Osteocyte (in vitro differentiated cells): ENCODE measurements around the gene RCC1. TPM values are rescaled to one million over a fixed set of nuclear protein-coding genes. Genes with fewer than 3 reads are reported as not detected.
"Not testable (repeated sequence)": the region's sequence is repeated elsewhere in the genome, so short reads cannot be mapped to it uniquely, and the experiment has no call there.

ENCODE experiments used
- DNase-seq: peaks from one replicate; pipeline ENCODE4 v3.0.0; 2021; ENCODE audit warnings: mixed read lengths; ENCODE audit not compliant: unreplicated experiment; ENCODE audit errors: extremely low spot score
- H3K27ac Mint-ChIP-seq: one replicate; pipeline ENCODE4 v1.8.0; 2021; ENCODE audit warnings: mild to moderate bottlenecking, mixed read lengths; ENCODE audit not compliant: unreplicated experiment
- H3K27me3 Mint-ChIP-seq: one replicate; pipeline ENCODE4 v1.8.0; 2021; ENCODE audit warnings: mixed read lengths; ENCODE audit not compliant: unreplicated experiment
- H3K36me3 Mint-ChIP-seq: one replicate; pipeline ENCODE4 v1.8.0; 2021; ENCODE audit warnings: mixed read lengths; ENCODE audit not compliant: unreplicated experiment
- H3K4me1 Mint-ChIP-seq: one replicate; pipeline ENCODE4 v1.8.0; 2021; ENCODE audit warnings: mixed read lengths; ENCODE audit not compliant: unreplicated experiment
- H3K4me3 Mint-ChIP-seq: one replicate; pipeline ENCODE4 v1.8.0; 2021; ENCODE audit warnings: mild to moderate bottlenecking, moderate library complexity, mixed read lengths; ENCODE audit not compliant: unreplicated experiment
- H3K9me3 Mint-ChIP-seq: one replicate; pipeline ENCODE4 v1.8.0; 2021; ENCODE audit warnings: mixed read lengths; ENCODE audit not compliant: unreplicated experiment
- total RNA-seq: library from RNA; stranded (reverse); gene quantifications from 2 replicates; pipeline ENCODE4 v1.2.1, GENCODE V29; 2021
- TF ChIP-seq, protein P1 (sequence below): fragments of 200-600 bp; sonication (generic); IDR thresholded peaks from 2 replicates; pipeline ENCODE4 v1.5.0; 2021; ENCODE audit warnings: antibody characterized with exemption, mild to moderate bottlenecking, moderate library complexity

RCC1 gene
- total RNA-seq, 1 donor from 2014 or later: 22.9 TPM

DNA sequence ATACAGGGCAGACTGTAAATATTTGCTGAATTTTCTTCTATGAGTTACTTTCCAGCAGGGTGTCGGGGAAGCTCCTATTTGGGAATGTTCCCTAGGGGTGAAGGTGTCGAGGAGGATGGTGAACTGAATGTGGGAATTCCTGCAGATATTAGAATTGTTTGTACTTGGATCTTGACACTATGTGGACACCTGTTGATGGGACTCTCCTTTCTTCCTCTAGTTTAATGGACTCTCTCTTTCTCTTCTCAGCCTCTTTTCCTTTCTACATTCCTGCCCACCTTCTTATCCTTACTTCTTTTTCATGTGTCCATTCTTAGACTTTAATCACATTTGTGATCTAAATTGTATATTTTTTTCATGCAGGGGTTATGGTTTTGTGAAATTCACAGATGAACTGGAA is 61.1 kb downstream of the RCC1 start:
- peaks cover 35% of the 10 kb centered on the region for H3K36me3 Mint-ChIP-seq
- H3K4me3 Mint-ChIP-seq: no peak overlapping the region
- no peak overlapping the region for H3K27ac Mint-ChIP-seq
- no peaks in the 10 kb centered on the region for H3K4me1 Mint-ChIP-seq
- no peak for DNase-seq
- no peaks in the 10 kb centered on the region for H3K9me3 Mint-ChIP-seq
- H3K27me3 Mint-ChIP-seq: no peaks in the 10 kb centered on the region
- TF ChIP-seq, protein P1, sequence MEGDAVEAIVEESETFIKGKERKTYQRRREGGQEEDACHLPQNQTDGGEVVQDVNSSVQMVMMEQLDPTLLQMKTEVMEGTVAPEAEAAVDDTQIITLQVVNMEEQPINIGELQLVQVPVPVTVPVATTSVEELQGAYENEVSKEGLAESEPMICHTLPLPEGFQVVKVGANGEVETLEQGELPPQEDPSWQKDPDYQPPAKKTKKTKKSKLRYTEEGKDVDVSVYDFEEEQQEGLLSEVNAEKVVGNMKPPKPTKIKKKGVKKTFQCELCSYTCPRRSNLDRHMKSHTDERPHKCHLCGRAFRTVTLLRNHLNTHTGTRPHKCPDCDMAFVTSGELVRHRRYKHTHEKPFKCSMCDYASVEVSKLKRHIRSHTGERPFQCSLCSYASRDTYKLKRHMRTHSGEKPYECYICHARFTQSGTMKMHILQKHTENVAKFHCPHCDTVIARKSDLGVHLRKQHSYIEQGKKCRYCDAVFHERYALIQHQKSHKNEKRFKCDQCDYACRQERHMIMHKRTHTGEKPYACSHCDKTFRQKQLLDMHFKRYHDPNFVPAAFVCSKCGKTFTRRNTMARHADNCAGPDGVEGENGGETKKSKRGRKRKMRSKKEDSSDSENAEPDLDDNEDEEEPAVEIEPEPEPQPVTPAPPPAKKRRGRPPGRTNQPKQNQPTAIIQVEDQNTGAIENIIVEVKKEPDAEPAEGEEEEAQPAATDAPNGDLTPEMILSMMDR: no peak

- no peak overlapping the region for H3K27ac Mint-ChIP-seq
- no peak overlapping the region for H3K4me3 Mint-ChIP-seq
- H3K27me3 Mint-ChIP-seq: no peaks in the 10 kb centered on the region
- TF ChIP-seq, protein P1: no peak
- no peak for DNase-seq
- H3K9me3 Mint-ChIP-seq: no peaks in the 10 kb centered on the region
- H3K36me3 Mint-ChIP-seq: peaks cover 27% of the 10 kb centered on the region
- H3K4me1 Mint-ChIP-seq: no peaks in the 10 kb centered on the region
Observed at GRCh38 chr1:28571911-28572310, 66.1 kb downstream of the RCC1 start.

DNA sequence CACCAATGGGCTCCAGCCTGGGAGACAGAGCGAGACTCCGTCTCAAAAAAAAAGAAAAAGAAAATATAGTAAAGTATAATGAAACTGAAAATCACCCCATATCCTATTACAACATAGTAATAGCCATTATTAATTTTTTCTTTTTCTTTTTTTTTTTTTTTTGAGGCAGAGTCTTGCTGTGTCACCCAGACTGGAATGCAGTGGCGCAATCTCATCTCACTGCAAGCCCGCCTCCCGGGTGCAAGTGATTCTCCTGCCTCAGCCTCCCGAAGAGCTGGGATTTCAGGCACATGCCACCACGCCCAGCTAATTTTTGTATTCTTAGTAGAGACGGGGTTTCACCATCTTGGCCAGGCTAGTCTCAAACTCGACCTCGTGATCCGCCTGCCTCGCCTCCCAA is 67.0 kb downstream of the RCC1 start:
- not testable (repeated sequence) for DNase-seq, H3K9me3 Mint-ChIP-seq, H3K27ac Mint-ChIP-seq, H3K27me3 Mint-ChIP-seq, H3K4me3 Mint-ChIP-seq, H3K4me1 Mint-ChIP-seq
- H3K36me3 Mint-ChIP-seq: peaks cover 25% of the 10 kb centered on the region

DNA sequence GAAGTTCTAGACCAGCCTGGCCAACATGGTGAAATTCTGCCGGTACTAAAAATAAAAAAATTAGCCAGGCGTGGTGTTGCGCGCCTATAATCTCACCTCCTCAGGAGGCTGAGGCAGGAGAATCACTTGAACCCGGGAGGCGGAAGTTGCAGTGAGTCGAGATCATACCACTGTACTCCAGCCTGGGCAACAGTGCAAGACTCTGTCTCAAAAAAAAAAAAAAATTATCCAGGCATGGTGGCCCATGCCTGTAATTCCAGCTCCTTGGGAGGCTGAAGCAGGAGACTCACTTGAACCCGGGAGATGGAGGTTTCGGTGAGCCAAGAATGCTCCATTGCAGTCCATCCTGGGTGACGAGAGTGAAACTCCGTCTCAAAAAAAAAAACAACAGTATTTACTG is 67.7 kb downstream of the RCC1 start:
- Mint-ChIP-seq H3K4me3 (no peak overlapping the region), H3K27me3 (no peaks in the 10 kb centered on the region), H3K27ac (no peak overlapping the region), H3K9me3 (no peaks in the 10 kb centered on the region), H3K4me1 (no peaks in the 10 kb centered on the region), H3K36me3 (peaks cover 25% of the 10 kb centered on the region)
- DNase-seq: no peak
- TF ChIP-seq, protein P1: no peak

- TF ChIP-seq, protein P1: no peak
- peaks cover 27% of the 10 kb centered on the region for H3K36me3 Mint-ChIP-seq
- H3K27ac Mint-ChIP-seq: no peak overlapping the region
- no peaks in the 10 kb centered on the region for H3K9me3 Mint-ChIP-seq
- no peak for DNase-seq
- H3K4me3 Mint-ChIP-seq: no peak overlapping the region
- no peaks in the 10 kb centered on the region for H3K27me3 Mint-ChIP-seq
- H3K4me1 Mint-ChIP-seq: peaks cover 18% of the 10 kb centered on the region
Observed at GRCh38 chr1:28577052-28577678, 71.3 kb downstream of the RCC1 start.
